Activated T-cell treated with anti-CD3 and anti-CD28 coated beads for 4 hours (primary cell): ENCODE data around the gene KIAA1671.
A peak's percentile ranks its signal among the peaks of the same experiment; 100 is the strongest.

Experiments used
- DNase-seq: peaks from one replicate; pipeline ENCODE4 v3.0.0-alpha.2; 2020

The KIAA1671 gene

GRCh38 chr22:25096638-25097405 lies 144.3 kb downstream of the KIAA1671 start:
- no peak for DNase-seq

- no peak for DNase-seq
These were observed 146.0 kb downstream of the KIAA1671 start for GRCh38 chr22:25098445-25099081.

GRCh38 chr22:25099202-25099601 lies 146.7 kb downstream of the KIAA1671 start:
- no peak for DNase-seq

GRCh38 chr22:25100402-25100801 lies 147.9 kb downstream of the KIAA1671 start:
- no peak for DNase-seq

- DNase-seq, result no peak
These were observed 148.4 kb downstream of the KIAA1671 start for GRCh38 chr22:25100948-25101347.

- DNase-seq, result no peak
These were observed 149.0 kb downstream of the KIAA1671 start for GRCh38 chr22:25101501-25101900.

- DNase-seq, result no peak
These were observed 149.5 kb downstream of the KIAA1671 start for GRCh38 chr22:25101986-25102385.

GRCh38 chr22:25102722-25103121 lies 150.2 kb downstream of the KIAA1671 start:
- no peak for DNase-seq

- no peak for DNase-seq
These were observed 151.9 kb downstream of the KIAA1671 start for GRCh38 chr22:25104367-25104766.

- DNase-seq, result no peak
These were observed 153.5 kb downstream of the KIAA1671 start for GRCh38 chr22:25105817-25106650.

- no peak for DNase-seq
These were observed 157.5 kb downstream of the KIAA1671 start for GRCh38 chr22:25109878-25110595.

- DNase-seq, result no peak
These were observed 158.0 kb downstream of the KIAA1671 start for GRCh38 chr22:25110596-25110845.

GRCh38 chr22:25110846-25111578 lies 158.5 kb downstream of the KIAA1671 start:
- peak; percentile 30 for DNase-seq

- no peak for DNase-seq
These were observed 159.3 kb downstream of the KIAA1671 start for GRCh38 chr22:25111579-25112517.

- no peak for DNase-seq
These were observed 160.2 kb downstream of the KIAA1671 start for GRCh38 chr22:25112538-25113253.

GRCh38 chr22:25113316-25113721 lies 160.8 kb downstream of the KIAA1671 start:
- no peak for DNase-seq

- no peak for DNase-seq
These were observed 162.2 kb downstream of the KIAA1671 start for GRCh38 chr22:25114369-25115362.

GRCh38 chr22:25119609-25120008 lies 167.1 kb downstream of the KIAA1671 start:
- no peak for DNase-seq

- no peak for DNase-seq
These were observed 167.6 kb downstream of the KIAA1671 start for GRCh38 chr22:25120093-25120561.
